ENCODE data around the gene TSPAN7. TPM values are rescaled to one million over a fixed set of nuclear protein-coding genes. Genes with fewer than 3 reads are reported as not detected.

TSPAN7 gene
- total RNA-seq, 5 donors from 2014 or later (not counting 1 experiment from before 2014, with no cell fraction given) = 0.62 to 1.3 (median 0.73) TPM; not detected in 2

DNA sequence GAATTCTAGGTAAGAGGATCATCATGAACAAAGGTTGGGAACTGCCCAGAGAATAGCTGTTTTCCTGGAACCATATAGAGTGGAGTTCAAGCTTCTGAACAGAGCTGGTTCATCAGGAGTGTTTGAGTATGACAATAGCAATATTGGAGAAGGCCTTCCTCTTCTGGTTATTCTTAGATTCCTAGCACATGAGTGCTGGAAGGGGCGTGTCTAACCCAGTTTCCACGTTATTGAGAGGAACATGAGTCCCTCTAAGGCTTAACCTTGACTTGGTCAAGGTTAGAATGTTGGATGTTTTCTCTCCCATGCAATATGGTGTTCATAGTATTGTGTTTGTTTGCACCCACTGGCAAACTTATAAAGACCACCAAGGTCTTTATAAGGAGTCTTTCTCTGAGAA lies 101.3 kb downstream of the TSPAN7 start:
- Histone ChIP-seq H3K4me1 (ENCODE audit: control insufficient read depth in 1 of 2, extremely low read depth in 1 of 2, insufficient read depth in 2 of 2, low read length in 2 of 2) (no peaks in the 10 kb centered on the region), H3K9me3 (no peaks in the 10 kb centered on the region), H3K4me3 (ENCODE audit: control insufficient read depth in 1 of 2, extremely low read depth in 1 of 2, low read length in 1 of 2) (no peak overlapping the region), H3K27ac (ENCODE audit: low read length) (no peak overlapping the region), H3K36me3 (ENCODE audit: control insufficient read depth in 2 of 2, extremely low read depth in 1 of 2, insufficient read depth in 1 of 2, low read length in 1 of 2) (no peaks in the 10 kb centered on the region), H3K27me3 (replicated peaks in 1 of 2; ENCODE audit: control insufficient read depth in 2 of 2, extremely low read depth in 1 of 2, insufficient read depth in 2 of 2, low read length in 1 of 2) (no peaks in the 10 kb centered on the region)
- peaks cover 3 to 17% of the 10 kb centered on the region in 2 donors for H3K27me3 Mint-ChIP-seq
- no peaks in the 10 kb centered on the region for H3K36me3 Mint-ChIP-seq
- DNase-seq (no peak), ATAC-seq (replicated peaks in 1 of 4) (no peak)
- CTCF ChIA-PET = no interaction called here
- no peaks in the 10 kb centered on the region for H3K9me3 Mint-ChIP-seq
- POLR2A ChIA-PET = no interaction called here
- WGBS (ENCODE audit: insufficient coverage) = no CpG with 5 or more reads among the region's 2 CpGs
- H3K4me3 Mint-ChIP-seq = no peak overlapping the region
- H3K27ac Mint-ChIP-seq = no peak overlapping the region
- no peaks in the 10 kb centered on the region for H3K4me1 Mint-ChIP-seq

DNA sequence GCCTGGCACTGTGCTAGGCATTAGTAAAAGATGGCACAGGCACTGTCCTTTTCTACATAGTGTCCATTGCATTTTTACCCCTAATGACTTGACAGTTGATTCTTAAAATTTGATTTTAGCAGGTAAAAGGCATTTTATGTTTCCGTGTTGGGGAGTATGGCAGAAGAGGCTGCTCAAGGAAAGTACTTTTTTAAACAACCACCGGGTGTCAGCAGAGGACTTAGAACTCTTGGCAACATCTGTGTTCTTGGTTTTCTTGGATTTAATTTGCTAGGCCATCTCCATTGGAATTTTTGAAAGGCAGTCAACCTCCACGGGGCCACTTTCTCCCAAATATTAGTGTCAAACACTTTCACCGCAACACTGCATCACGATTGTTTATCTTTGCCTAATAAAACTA lies 102.9 kb downstream of the TSPAN7 start:
- WGBS (ENCODE audit: insufficient coverage) = no CpG with 5 or more reads among the region's 5 CpGs
- ChIA-PET CTCF (interaction anchor here in 1 of 2 donors (0.6 kb wide), 1 partner anchor 1801 kb away, joined by 3 read pairs; no protein-coding TSS in a partner anchor), POLR2A (no interaction called here)
- Histone ChIP-seq H3K4me1 (ENCODE audit: control insufficient read depth in 1 of 2, extremely low read depth in 1 of 2, insufficient read depth in 2 of 2, low read length in 2 of 2) (no peaks in the 10 kb centered on the region), H3K9me3 (no peaks in the 10 kb centered on the region), H3K36me3 (ENCODE audit: control insufficient read depth in 2 of 2, extremely low read depth in 1 of 2, insufficient read depth in 1 of 2, low read length in 1 of 2) (no peaks in the 10 kb centered on the region), H3K27ac (ENCODE audit: low read length) (no peak overlapping the region), H3K4me3 (ENCODE audit: control insufficient read depth in 1 of 2, extremely low read depth in 1 of 2, low read length in 1 of 2) (no peak overlapping the region), H3K27me3 (replicated peaks in 1 of 2; ENCODE audit: control insufficient read depth in 2 of 2, extremely low read depth in 1 of 2, insufficient read depth in 2 of 2, low read length in 1 of 2) (no peaks in the 10 kb centered on the region)
- Mint-ChIP-seq H3K9me3 (no peaks in the 10 kb centered on the region), H3K4me1 (peaks cover under 1 to 2% (median under 1%) of the 10 kb centered on the region in 3 donors), H3K36me3 (no peaks in the 10 kb centered on the region), H3K27ac (no peak overlapping the region), H3K27me3 (peaks cover 3 to 12% of the 10 kb centered on the region in 2 donors), H3K4me3 (no peak overlapping the region)
- ATAC-seq (replicated peaks in 1 of 4) (no peak), DNase-seq (peak in 1 of 35 experiments; percentile 27)

GRCh38 chrX:38666909-38667308 lies 105.6 kb downstream of the TSPAN7 start:
- no peak overlapping the region for H3K27ac Mint-ChIP-seq

DNA sequence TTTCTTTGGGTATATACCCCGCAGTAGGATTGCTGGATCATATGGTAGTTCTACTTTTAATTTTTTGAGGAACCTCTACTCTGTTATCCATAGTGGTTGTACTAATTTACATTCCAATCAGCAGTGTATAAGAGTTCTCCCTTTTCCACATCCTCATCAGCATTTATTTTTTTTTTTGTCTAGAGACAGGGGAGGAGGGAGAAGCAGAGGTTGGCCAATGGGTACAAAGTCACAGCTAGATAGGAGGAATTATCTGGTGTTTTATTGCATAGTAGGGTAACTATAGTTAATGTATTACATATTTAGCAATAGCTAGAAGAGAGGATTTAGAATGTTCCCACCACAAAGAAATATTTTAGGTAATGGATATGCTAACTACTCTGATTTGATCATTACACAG lies 107.4 kb downstream of the TSPAN7 start:
- no peak overlapping the region for H3K4me3 Mint-ChIP-seq
- Histone ChIP-seq H3K9me3 (no peaks in the 10 kb centered on the region), H3K27ac (ENCODE audit: low read length) (no peak overlapping the region), H3K27me3 (replicated peaks in 1 of 2; ENCODE audit: control insufficient read depth in 2 of 2, extremely low read depth in 1 of 2, insufficient read depth in 2 of 2, low read length in 1 of 2) (no peaks in the 10 kb centered on the region), H3K4me3 (ENCODE audit: control insufficient read depth in 1 of 2, extremely low read depth in 1 of 2, low read length in 1 of 2) (no peak overlapping the region), H3K36me3 (ENCODE audit: control insufficient read depth in 2 of 2, extremely low read depth in 1 of 2, insufficient read depth in 1 of 2, low read length in 1 of 2) (no peaks in the 10 kb centered on the region), H3K4me1 (ENCODE audit: control insufficient read depth in 1 of 2, extremely low read depth in 1 of 2, insufficient read depth in 2 of 2, low read length in 2 of 2) (no peaks in the 10 kb centered on the region)
- no peak overlapping the region for H3K27ac Mint-ChIP-seq
- DNase-seq = no peak
- no CpG with 5 or more reads among the region's 1 CpG for WGBS (ENCODE audit: insufficient coverage)
- CTCF ChIA-PET = no interaction called here
- H3K27me3 Mint-ChIP-seq = peaks cover 0 to 9% of the 10 kb centered on the region in 2 donors
- H3K36me3 Mint-ChIP-seq = no peaks in the 10 kb centered on the region
- peaks cover 5 to 7% (median 6%) of the 10 kb centered on the region in 3 donors for H3K4me1 Mint-ChIP-seq
- POLR2A ChIA-PET = no interaction called here
- H3K9me3 Mint-ChIP-seq = no peaks in the 10 kb centered on the region
- ATAC-seq (replicated peaks in 1 of 4) = no peak

More at GRCh38 chrX:38666909-38667308, 105.6 kb downstream of the TSPAN7 start:
- peaks cover 5 to 7% (median 6%) of the 10 kb centered on the region in 3 donors for H3K4me1 Mint-ChIP-seq
- H3K4me3 Mint-ChIP-seq = no peak overlapping the region
- DNase-seq = no peak
- no peaks in the 10 kb centered on the region for H3K9me3 Mint-ChIP-seq
- POLR2A ChIA-PET = no interaction called here
- ATAC-seq (replicated peaks in 1 of 4) = no peak
- no peaks in the 10 kb centered on the region for H3K27me3 ChIP-seq (replicated peaks in 1 of 2; ENCODE audit: control insufficient read depth in 2 of 2, extremely low read depth in 1 of 2, insufficient read depth in 2 of 2, low read length in 1 of 2)
- no peaks in the 10 kb centered on the region for H3K4me1 ChIP-seq (ENCODE audit: control insufficient read depth in 1 of 2, extremely low read depth in 1 of 2, insufficient read depth in 2 of 2, low read length in 2 of 2)
- H3K36me3 Mint-ChIP-seq = no peaks in the 10 kb centered on the region
- CTCF ChIA-PET = no interaction called here
- H3K36me3 ChIP-seq (ENCODE audit: control insufficient read depth in 2 of 2, extremely low read depth in 1 of 2, insufficient read depth in 1 of 2, low read length in 1 of 2) = no peaks in the 10 kb centered on the region
- no peak overlapping the region for H3K27ac ChIP-seq (ENCODE audit: low read length)
- H3K9me3 ChIP-seq = no peaks in the 10 kb centered on the region
- H3K27me3 Mint-ChIP-seq = peaks cover 3 to 18% of the 10 kb centered on the region in 2 donors
- no peak overlapping the region for H3K4me3 ChIP-seq (ENCODE audit: control insufficient read depth in 1 of 2, extremely low read depth in 1 of 2, low read length in 1 of 2)

DNA sequence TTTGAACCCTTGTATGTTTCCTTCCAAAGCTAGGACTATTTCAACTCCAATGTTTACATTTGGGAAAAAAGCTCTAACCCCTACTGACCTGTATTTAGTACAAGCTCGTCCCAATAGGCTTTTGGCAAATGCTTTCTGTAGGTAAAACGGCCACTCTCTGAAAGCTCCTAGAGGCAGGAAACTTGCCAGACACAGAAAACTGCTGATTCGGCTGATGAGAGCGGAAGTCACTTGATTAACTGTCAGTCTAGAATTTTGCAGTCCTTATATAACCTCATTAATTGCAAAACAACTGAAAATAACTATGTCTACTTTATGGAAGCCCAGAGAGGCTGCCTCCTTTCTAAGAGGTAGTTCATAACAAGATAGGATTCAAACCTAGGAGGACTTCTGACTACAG lies 108.1 kb downstream of the TSPAN7 start:
- H3K4me1 Mint-ChIP-seq = peaks cover 5 to 7% (median 6%) of the 10 kb centered on the region in 3 donors
- no peaks in the 10 kb centered on the region for H3K36me3 Mint-ChIP-seq
- no peaks in the 10 kb centered on the region for H3K9me3 ChIP-seq
- H3K4me1 ChIP-seq (ENCODE audit: control insufficient read depth in 1 of 2, extremely low read depth in 1 of 2, insufficient read depth in 2 of 2, low read length in 2 of 2) = no peaks in the 10 kb centered on the region
- DNase-seq = peak in 13 of 35 experiments; percentile 0 to 37 (median 4)
- no peak overlapping the region for H3K4me3 Mint-ChIP-seq
- ChIA-PET POLR2A (no interaction called here), CTCF (no interaction called here)
- no CpG with 5 or more reads among the region's 4 CpGs for WGBS (ENCODE audit: insufficient coverage)
- ATAC-seq (replicated peaks in 1 of 4) = peak in 3 of 4 experiments; percentile 35 to 61 (median 59)
- H3K4me3 ChIP-seq (ENCODE audit: control insufficient read depth in 1 of 2, extremely low read depth in 1 of 2, low read length in 1 of 2) = no peak overlapping the region
- no peaks in the 10 kb centered on the region for H3K36me3 ChIP-seq (ENCODE audit: control insufficient read depth in 2 of 2, extremely low read depth in 1 of 2, insufficient read depth in 1 of 2, low read length in 1 of 2)
- H3K9me3 Mint-ChIP-seq = no peaks in the 10 kb centered on the region
- H3K27me3 ChIP-seq (replicated peaks in 1 of 2; ENCODE audit: control insufficient read depth in 2 of 2, extremely low read depth in 1 of 2, insufficient read depth in 2 of 2, low read length in 1 of 2) = peaks cover 0 to under 1% of the 10 kb centered on the region in 2 experiments
- H3K27ac ChIP-seq (ENCODE audit: low read length) = no peak overlapping the region
- H3K27ac Mint-ChIP-seq = peak overlapping the region; percentile 23 to 43
- H3K27me3 Mint-ChIP-seq = peaks cover under 1 to 13% of the 10 kb centered on the region in 2 donors

DNA sequence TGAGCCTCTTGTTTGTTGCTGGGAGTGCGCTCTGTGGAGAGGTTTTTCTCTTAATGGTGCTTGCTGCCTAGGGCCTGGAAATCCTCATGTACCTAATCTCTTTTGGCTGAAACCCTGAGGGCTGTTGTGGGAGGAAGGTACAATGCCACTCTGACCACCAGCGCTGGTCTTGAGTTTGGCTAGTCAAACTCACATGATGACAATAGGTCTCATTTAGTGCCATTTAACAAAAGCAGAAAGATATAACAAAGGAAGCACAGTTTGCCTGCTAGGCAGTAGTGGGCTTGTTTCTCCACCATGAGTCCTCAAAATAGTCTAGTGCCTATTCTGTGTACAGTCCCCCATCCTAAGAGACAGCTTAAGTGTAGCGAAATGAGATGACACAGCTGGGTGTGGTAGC lies 111.3 kb downstream of the TSPAN7 start:
- no peaks in the 10 kb centered on the region for H3K9me3 Mint-ChIP-seq
- ChIA-PET POLR2A (no interaction called here), CTCF (no interaction called here)
- DNase-seq (no peak), ATAC-seq (replicated peaks in 1 of 4) (no peak)
- no peak overlapping the region for H3K4me3 Mint-ChIP-seq
- peaks cover 8 to 30% of the 10 kb centered on the region in 2 donors for H3K27me3 Mint-ChIP-seq
- H3K27ac Mint-ChIP-seq = no peak overlapping the region
- no peak overlapping the region for H3K27ac ChIP-seq (ENCODE audit: low read length)
- no peaks in the 10 kb centered on the region for H3K9me3 ChIP-seq
- no CpG with 5 or more reads among the region's 3 CpGs for WGBS (ENCODE audit: insufficient coverage)
- no peaks in the 10 kb centered on the region for H3K36me3 Mint-ChIP-seq
- peaks cover 5 to 7% (median 6%) of the 10 kb centered on the region in 3 donors for H3K4me1 Mint-ChIP-seq
- H3K36me3 ChIP-seq (ENCODE audit: control insufficient read depth in 2 of 2, extremely low read depth in 1 of 2, insufficient read depth in 1 of 2, low read length in 1 of 2) = no peaks in the 10 kb centered on the region
- no peaks in the 10 kb centered on the region for H3K4me1 ChIP-seq (ENCODE audit: control insufficient read depth in 1 of 2, extremely low read depth in 1 of 2, insufficient read depth in 2 of 2, low read length in 2 of 2)
- no peak overlapping the region for H3K4me3 ChIP-seq (ENCODE audit: control insufficient read depth in 1 of 2, extremely low read depth in 1 of 2, low read length in 1 of 2)
- H3K27me3 ChIP-seq (replicated peaks in 1 of 2; ENCODE audit: control insufficient read depth in 2 of 2, extremely low read depth in 1 of 2, insufficient read depth in 2 of 2, low read length in 1 of 2) = peaks cover 0 to 3% of the 10 kb centered on the region in 2 experiments

- H3K27ac Mint-ChIP-seq = no peak overlapping the region
- no peaks in the 10 kb centered on the region for H3K36me3 Mint-ChIP-seq
- DNase-seq (no peak), ATAC-seq (replicated peaks in 1 of 4) (no peak)
- WGBS (ENCODE audit: insufficient coverage) = 80% methylated on average over 1 of the region's 3 CpGs
- H3K4me3 Mint-ChIP-seq = no peak overlapping the region
- no peaks in the 10 kb centered on the region for H3K9me3 ChIP-seq
- no peaks in the 10 kb centered on the region for H3K9me3 Mint-ChIP-seq
- no peaks in the 10 kb centered on the region for H3K4me1 ChIP-seq (ENCODE audit: control insufficient read depth in 1 of 2, extremely low read depth in 1 of 2, insufficient read depth in 2 of 2, low read length in 2 of 2)
- POLR2A ChIA-PET = no interaction called here
- H3K27me3 ChIP-seq (replicated peaks in 1 of 2; ENCODE audit: control insufficient read depth in 2 of 2, extremely low read depth in 1 of 2, insufficient read depth in 2 of 2, low read length in 1 of 2) = peaks cover 0 to 3% of the 10 kb centered on the region in 2 experiments
- CTCF ChIA-PET = interaction anchor here in 1 of 2 donors (0.7 kb wide), 1 partner anchor 364 kb away, joined by 3 read pairs; no protein-coding TSS in a partner anchor
- no peaks in the 10 kb centered on the region for H3K36me3 ChIP-seq (ENCODE audit: control insufficient read depth in 2 of 2, extremely low read depth in 1 of 2, insufficient read depth in 1 of 2, low read length in 1 of 2)
- H3K27ac ChIP-seq (ENCODE audit: low read length) = no peak overlapping the region
- no peak overlapping the region for H3K4me3 ChIP-seq (ENCODE audit: control insufficient read depth in 1 of 2, extremely low read depth in 1 of 2, low read length in 1 of 2)
- H3K4me1 Mint-ChIP-seq = no peaks in the 10 kb centered on the region
- peaks cover 15 to 37% of the 10 kb centered on the region in 2 donors for H3K27me3 Mint-ChIP-seq
Observed at GRCh38 chrX:38675856-38676255, 114.5 kb downstream of the TSPAN7 start.
